HCT116 (cell line): ENCODE results near the gene PGR. TPM values are rescaled to one million over a fixed set of nuclear protein-coding genes. Genes with fewer than 3 reads are reported as not detected.

Source experiments
- ATAC-seq: fragments of 200-7000 bp; cut with Tn5 transposase; 2 replicates; pipeline ENCODE4 v1.9.1; 2020; ENCODE audit warnings: mild to moderate bottlenecking, moderate library complexity
- BruUV-seq: library from RNA; stranded (reverse); fragments of 400-500 nt; replicated peaks from 2 replicates; lab custom pipeline; 2021; lab: Mats Ljungman, UMichigan
- CTCF ChIA-PET: fragments of 300-600 bp; sonication (Branson Sonifier 250); formaldehyde crosslinking; loops from one replicate; lab custom pipeline; 2021; ENCODE audit warnings: antibody characterized with exemption; lab: Charles Lee
- POLR2A ChIA-PET: fragments of 300-600, 350-600 bp; sonication (Branson Sonifier 250); formaldehyde crosslinking; loops from one replicate; lab custom pipeline; 2021; ENCODE audit warnings: antibody characterized with exemption; lab: Charles Lee
- RAD21 ChIA-PET, 2 experiments: fragments of 300-600 bp; sonication (Branson Sonifier 250); formaldehyde crosslinking; loops; one replicate each; lab custom pipeline; 2023; ENCODE audit warnings: low total read pairs in 2 of 2; ENCODE audit not compliant: uncharacterized antibody in 2 of 2, unreplicated experiment in 2 of 2, low non-redundant PET in 1 of 2; lab: Charles Lee
- DNase-seq: peaks from one replicate; pipeline ENCODE4 v3.0.0-alpha.2; 2010; ENCODE audit warnings: low read depth, low spot score
- H2AFZ ChIP-seq: fragments of 200-600 bp; shearing (Covaris generic), sonication (generic); 2 replicates; pipeline ENCODE4 v1.6.1; 2017; ENCODE audit warnings: low read depth, mixed run types, mixed read lengths, antibody characterized with exemption, low read length; ENCODE audit not compliant: poor library complexity, severe bottlenecking
- H3K27ac ChIP-seq: 2 replicates; pipeline ENCODE4 v1.5.1; 2012; ENCODE audit warnings: low read depth, low read length
- H3K27me3 ChIP-seq: fragments of 200-600 bp; sonication (generic); 2 replicates; pipeline ENCODE4 v1.6.1; 2016; ENCODE audit warnings: mixed run types, low read length, mixed read lengths; ENCODE audit not compliant: insufficient read depth
- H3K36me3 ChIP-seq, 2 experiments: fragments of 200-500 bp in 1 of 2; fragments of 200-600 bp in 1 of 2; sonication (Bioruptor generic) in 1 of 2; sonication (generic) in 1 of 2; 2 replicates each; pipeline versions ENCODE4 v1.5.1 to v1.6.1; 2014 to 2016; ENCODE audit warnings: low read length in 2 of 2, inconsistent platforms in 1 of 2, mixed read lengths in 1 of 2, mixed run types in 1 of 2; ENCODE audit not compliant: insufficient read depth in 2 of 2, control insufficient read depth in 1 of 2
- H3K4me1 ChIP-seq, 2 experiments: fragments of 200-600 bp in 1 of 2; sonication (generic) in 1 of 2; 2 replicates each; pipeline versions ENCODE4 v1.5.1 to v1.6.1; 2012 to 2017; ENCODE audit warnings: low read length in 2 of 2, inconsistent platforms in 1 of 2, mild to moderate bottlenecking in 1 of 2, mixed read lengths in 1 of 2, mixed run types in 1 of 2, moderate library complexity in 1 of 2; ENCODE audit not compliant: insufficient read depth in 2 of 2, control insufficient read depth in 1 of 2
- H3K4me2 ChIP-seq: fragments of 200-600 bp; sonication (generic); 2 replicates; pipeline ENCODE4 v1.6.1; 2017; ENCODE audit warnings: mixed run types, low read length, mixed read lengths
- H3K4me3 ChIP-seq, 2 experiments: fragments of 200-600 bp in 1 of 2; sonication (generic) in 1 of 2; replicated peaks in 1 of 2; 2 replicates each; pipeline ENCODE4 v1.5.1; 2011 to 2016; ENCODE audit warnings: low read length in 2 of 2, control low read depth in 1 of 2, low read depth in 1 of 2, mild to moderate bottlenecking in 1 of 2, mixed read lengths in 1 of 2, mixed run types in 1 of 2
- H3K79me2 ChIP-seq: fragments of 200-600 bp; sonication (generic); 2 replicates; pipeline ENCODE4 v1.6.1; 2017; ENCODE audit warnings: mild to moderate bottlenecking, mixed run types, low read length, moderate library complexity, mixed read lengths; ENCODE audit not compliant: insufficient read depth
- H3K9ac ChIP-seq: fragments of 200-600 bp; sonication (generic); 2 replicates; pipeline ENCODE4 v1.6.1; 2016; ENCODE audit warnings: low read length, mixed read lengths
- H3K9me2 ChIP-seq: fragments of 200-600 bp; sonication (generic), shearing (Covaris generic); 2 replicates; pipeline ENCODE4 v1.6.1; 2017; ENCODE audit warnings: mixed run types, mild to moderate bottlenecking, moderate library complexity; ENCODE audit not compliant: insufficient read depth
- H3K9me3 ChIP-seq, 2 experiments: fragments of 200-500 bp in 1 of 2; fragments of 200-600 bp in 1 of 2; sonication (Bioruptor generic) in 1 of 2; sonication (generic) in 1 of 2; 2 replicates each; pipeline ENCODE4 v1.6.1; 2014 to 2017; ENCODE audit warnings: low read length in 2 of 2, mixed read lengths in 2 of 2, inconsistent platforms in 1 of 2, low read depth in 1 of 2, mild to moderate bottlenecking in 1 of 2, mixed run types in 1 of 2, moderate library complexity in 1 of 2; ENCODE audit not compliant: control insufficient read depth in 1 of 2, insufficient read depth in 1 of 2
- H4K20me1 ChIP-seq: fragments of 200-600 bp; sonication (generic), shearing (Covaris generic); 2 replicates; pipeline ENCODE4 v1.6.1; 2017; ENCODE audit warnings: mixed run types, mild to moderate bottlenecking, moderate library complexity; ENCODE audit not compliant: insufficient read depth
- CEBPB ChIP-seq: IDR thresholded peaks from 2 replicates; pipeline ENCODE4 v1.6.1; 2012; ENCODE audit warnings: low read depth
- ELF1 ChIP-seq: IDR thresholded peaks from 2 replicates; pipeline ENCODE4 v1.6.1; 2012; ENCODE audit warnings: low read depth, borderline replicate concordance
- EZH2phosphoT487 ChIP-seq: fragments of 200-600 bp; IDR thresholded peaks from 2 replicates; pipeline ENCODE4 v1.6.1; 2018; ENCODE audit warnings: antibody characterized with exemption, borderline replicate concordance
- RAD21 ChIP-seq: IDR thresholded peaks from 2 replicates; pipeline ENCODE4 v1.6.1; 2012; ENCODE audit warnings: low read depth, mild to moderate bottlenecking
- SIN3A ChIP-seq: IDR thresholded peaks from 2 replicates; pipeline ENCODE4 v1.6.1; 2012; ENCODE audit warnings: low read depth
- SRF ChIP-seq: IDR thresholded peaks from 2 replicates; pipeline ENCODE4 v1.6.1; 2012; ENCODE audit warnings: low read depth
- intact Hi-C: fragments of 100-400 bp; cut with micrococcal nuclease; formaldehyde crosslinking; loops from 2 replicates; pipeline ENCODE4 v1.10.0; 2022
- total RNA-seq: library from RNA; stranded (reverse); gene quantifications from one replicate; pipeline ENCODE4 v1.2.1, GENCODE V29; 2021; ENCODE audit not compliant: unreplicated experiment
- TF ChIP-seq, protein P1 (sequence below), 3 experiments: fragments of 200-600 bp in 1 of 3; sonication (generic) in 1 of 3; IDR thresholded peaks in 2 of 3; conservative IDR thresholded peaks in 1 of 3; 2 replicates each; pipeline ENCODE4 v1.5.1; 2012 to 2017; ENCODE audit warnings: low read depth in 2 of 3, low read length in 2 of 3, antibody characterized with exemption in 1 of 3, borderline replicate concordance in 1 of 3, control low read depth in 1 of 3, mild to moderate bottlenecking in 1 of 3, mixed read lengths in 1 of 3, mixed run types in 1 of 3, moderate library complexity in 1 of 3; ENCODE audit not compliant: insufficient read depth in 1 of 3

The PGR gene
- total RNA-seq, 1 experiment from 2014 or later, result not detected

GRCh38 chr11:101083335-101083734, 46.3 kb downstream of the PGR start:
- Histone ChIP-seq H3K79me2 (no peaks in the 10 kb centered on the region), H3K9ac (no peak overlapping the region), H3K4me2 (no peak overlapping the region), H3K4me3 (no peak overlapping the region), H3K4me1 (no peaks in the 10 kb centered on the region), H3K9me2 (no peaks in the 10 kb centered on the region)
- ChIA-PET CTCF (no interaction called here), RAD21 (no interaction called here)
- intact Hi-C loops, result no loop called here
- BruUV-seq, result no TSS peak
- TF ChIP-seq, protein P1, sequence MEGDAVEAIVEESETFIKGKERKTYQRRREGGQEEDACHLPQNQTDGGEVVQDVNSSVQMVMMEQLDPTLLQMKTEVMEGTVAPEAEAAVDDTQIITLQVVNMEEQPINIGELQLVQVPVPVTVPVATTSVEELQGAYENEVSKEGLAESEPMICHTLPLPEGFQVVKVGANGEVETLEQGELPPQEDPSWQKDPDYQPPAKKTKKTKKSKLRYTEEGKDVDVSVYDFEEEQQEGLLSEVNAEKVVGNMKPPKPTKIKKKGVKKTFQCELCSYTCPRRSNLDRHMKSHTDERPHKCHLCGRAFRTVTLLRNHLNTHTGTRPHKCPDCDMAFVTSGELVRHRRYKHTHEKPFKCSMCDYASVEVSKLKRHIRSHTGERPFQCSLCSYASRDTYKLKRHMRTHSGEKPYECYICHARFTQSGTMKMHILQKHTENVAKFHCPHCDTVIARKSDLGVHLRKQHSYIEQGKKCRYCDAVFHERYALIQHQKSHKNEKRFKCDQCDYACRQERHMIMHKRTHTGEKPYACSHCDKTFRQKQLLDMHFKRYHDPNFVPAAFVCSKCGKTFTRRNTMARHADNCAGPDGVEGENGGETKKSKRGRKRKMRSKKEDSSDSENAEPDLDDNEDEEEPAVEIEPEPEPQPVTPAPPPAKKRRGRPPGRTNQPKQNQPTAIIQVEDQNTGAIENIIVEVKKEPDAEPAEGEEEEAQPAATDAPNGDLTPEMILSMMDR (IDR thresholded peaks at IDR 0.05 in 2 of 3, conservative IDR thresholded peaks at IDR 0.05 in 1 of 3; ENCODE audit: borderline replicate concordance in 1 of 3, insufficient read depth in 1 of 3, low read depth in 2 of 3, low read length in 2 of 3), result peak in 2 of 3 experiments; percentile 18 to 25; a peak in 2 of 6 replicates
- TF ChIP-seq RAD21 (peak; percentile 22; the same call in 1 of the 2 replicates), SIN3A (no peak)
- TF ChIP-seq, all 23 proteins: peak for 2
- H3K36me3 ChIP-seq, result no peaks in the 10 kb centered on the region
- no peak for DNase-seq
- POLR2A ChIA-PET, result no interaction called here
- peak; percentile 63; the same call in 1 of the 2 replicates for ATAC-seq
- no peak overlapping the region for H2AFZ ChIP-seq
- no peaks in the 10 kb centered on the region for H4K20me1 ChIP-seq
- H3K27me3 ChIP-seq, result no peaks in the 10 kb centered on the region
- H3K9me3 ChIP-seq, result no peaks in the 10 kb centered on the region
- H3K27ac ChIP-seq, result no peak overlapping the region

- H3K27me3 ChIP-seq, result no peaks in the 10 kb centered on the region
- TF ChIP-seq SRF (no peak), EZH2phosphoT487 (no peak), CEBPB (no peak), SIN3A (no peak), ELF1 (no peak)
- no peaks in the 10 kb centered on the region for H4K20me1 ChIP-seq
- H3K4me2 ChIP-seq, result no peak overlapping the region
- no peaks in the 10 kb centered on the region for H3K9me3 ChIP-seq
- no TSS peak for BruUV-seq
- intact Hi-C loops, result no loop called here
- H3K4me1 ChIP-seq, result no peaks in the 10 kb centered on the region
- H3K4me3 ChIP-seq, result no peak overlapping the region
- no peak overlapping the region for H2AFZ ChIP-seq
- ChIA-PET CTCF (no interaction called here), POLR2A (no interaction called here), RAD21 (no interaction called here)
- no peak overlapping the region for H3K9ac ChIP-seq
- H3K36me3 ChIP-seq, result no peaks in the 10 kb centered on the region
- no peaks in the 10 kb centered on the region for H3K9me2 ChIP-seq
- ATAC-seq, result no peak
- DNase-seq, result no peak
- no peak overlapping the region for H3K27ac ChIP-seq
- no peaks in the 10 kb centered on the region for H3K79me2 ChIP-seq
Measured at GRCh38 chr11:101082813-101083212, 46.8 kb downstream of the PGR start.
